DOHH2 (cell line): ENCODE data around the gene SLC47A2.

Experiments
- H3F3A ChIP-seq: fragments of 200-600 bp; sonication (generic), shearing (Covaris generic); 2 replicates; pipeline ENCODE4 v1.6.0; 2016; ENCODE audit warnings: antibody characterized with exemption, mild to moderate bottlenecking; ENCODE audit not compliant: control insufficient read depth, insufficient read depth
- H3K27ac ChIP-seq: fragments of 200-600 bp; sonication (generic); 2 replicates; pipeline ENCODE4 v1.5.1; 2014; ENCODE audit warnings: low read depth, mild to moderate bottlenecking, low read length, moderate library complexity
- H3K27me3 ChIP-seq: fragments of 200-600 bp; sonication (generic); 2 replicates; pipeline ENCODE4 v1.6.1; 2014; ENCODE audit warnings: mild to moderate bottlenecking, low read length, mixed read lengths; ENCODE audit not compliant: control insufficient read depth
- H3K36me3 ChIP-seq: fragments of 200-600 bp; sonication (generic); 2 replicates; pipeline ENCODE4 v1.6.1; 2014; ENCODE audit warnings: mild to moderate bottlenecking, low read length, moderate library complexity, mixed read lengths; ENCODE audit not compliant: control insufficient read depth
- H3K4me1 ChIP-seq: fragments of 200-600 bp; sonication (generic); 2 replicates; pipeline ENCODE4 v1.6.1; 2014; ENCODE audit warnings: mild to moderate bottlenecking, low read length, mixed read lengths; ENCODE audit not compliant: control insufficient read depth
- H3K4me2 ChIP-seq: fragments of 200-600 bp; sonication (generic); 2 replicates; pipeline ENCODE4 v1.6.0; 2014; ENCODE audit warnings: mild to moderate bottlenecking, low read length, moderate library complexity
- H3K4me3 ChIP-seq: fragments of 200-600 bp; sonication (generic); 2 replicates; pipeline ENCODE4 v1.5.1; 2014; ENCODE audit warnings: mild to moderate bottlenecking, low read length, mixed read lengths
- H3K79me2 ChIP-seq: fragments of 200-600 bp; sonication (generic); 2 replicates; pipeline ENCODE4 v1.6.1; 2014; ENCODE audit warnings: mild to moderate bottlenecking, low read length, mixed read lengths; ENCODE audit not compliant: control insufficient read depth
- H3K9me2 ChIP-seq: fragments of 200-600 bp; sonication (generic); replicated peaks from 2 replicates; pipeline ENCODE4 v1.6.1; 2014; ENCODE audit warnings: mild to moderate bottlenecking, low read length, mixed read lengths; ENCODE audit not compliant: control insufficient read depth
- H3K9me3 ChIP-seq: fragments of 200-600 bp; sonication (generic); 2 replicates; pipeline ENCODE4 v1.6.1; 2014; ENCODE audit warnings: antibody characterized with exemption, low read length, mixed read lengths; ENCODE audit not compliant: control insufficient read depth, insufficient read depth
- H4K20me1 ChIP-seq: fragments of 200-600 bp; sonication (generic); 2 replicates; pipeline ENCODE4 v1.6.0; 2014; ENCODE audit warnings: low read depth, mild to moderate bottlenecking, antibody characterized with exemption, low read length, moderate library complexity; ENCODE audit not compliant: control insufficient read depth, insufficient read depth
- CTCF ChIP-seq: fragments of 200-600 bp; sonication (generic); IDR thresholded peaks from one replicate; pipeline ENCODE4 v1.5.1; 2014; ENCODE audit warnings: antibody characterized with exemption, mild to moderate bottlenecking, low read depth, low read length; ENCODE audit not compliant: poor library complexity, severe bottlenecking
- EZH2phosphoT487 ChIP-seq: fragments of 200-600 bp; sonication (generic); IDR thresholded peaks from 2 replicates; pipeline ENCODE4 v1.6.1; 2017; ENCODE audit warnings: borderline replicate concordance, mild to moderate bottlenecking, antibody characterized with exemption, low read length, moderate library complexity, mixed read lengths

Gene SLC47A2

GRCh38 chr17:19713901-19714361 is 2.5 kb downstream of the SLC47A2 start:
- Histone ChIP-seq H4K20me1 (no peaks in the 10 kb centered on the region), H3K4me1 (no peaks in the 10 kb centered on the region), H3K27ac (no peak overlapping the region), H3K27me3 (no peaks in the 10 kb centered on the region), H3K9me2 (no peaks in the 10 kb centered on the region), H3K4me2 (no peak overlapping the region), H3K79me2 (no peaks in the 10 kb centered on the region), H3F3A (no peaks in the 10 kb centered on the region), H3K4me3 (no peak overlapping the region), H3K9me3 (no peaks in the 10 kb centered on the region), H3K36me3 (no peaks in the 10 kb centered on the region)
- TF ChIP-seq CTCF (no peak), EZH2phosphoT487 (no peak)

- no peaks in the 10 kb centered on the region for H3K9me3 ChIP-seq
- no peak overlapping the region for H3K27ac ChIP-seq
- TF ChIP-seq CTCF (no peak), EZH2phosphoT487 (no peak)
- no peaks in the 10 kb centered on the region for H3K79me2 ChIP-seq
- H3K36me3 ChIP-seq: no peaks in the 10 kb centered on the region
- H3K4me1 ChIP-seq: no peaks in the 10 kb centered on the region
- no peak overlapping the region for H3K4me2 ChIP-seq
- no peaks in the 10 kb centered on the region for H3K27me3 ChIP-seq
- no peaks in the 10 kb centered on the region for H3F3A ChIP-seq
- H3K9me2 ChIP-seq: no peaks in the 10 kb centered on the region
- H3K4me3 ChIP-seq: no peak overlapping the region
- H4K20me1 ChIP-seq: no peaks in the 10 kb centered on the region
Measured at GRCh38 chr17:19713462-19713861, 2.9 kb downstream of the SLC47A2 start.

GRCh38 chr17:19712436-19713004 is 3.9 kb downstream of the SLC47A2 start:
- no peaks in the 10 kb centered on the region for H4K20me1 ChIP-seq
- no peaks in the 10 kb centered on the region for H3K4me1 ChIP-seq
- no peaks in the 10 kb centered on the region for H3K9me2 ChIP-seq
- H3K36me3 ChIP-seq: no peaks in the 10 kb centered on the region
- H3K4me2 ChIP-seq: no peak overlapping the region
- no peak overlapping the region for H3K4me3 ChIP-seq
- no peaks in the 10 kb centered on the region for H3F3A ChIP-seq
- no peaks in the 10 kb centered on the region for H3K27me3 ChIP-seq
- TF ChIP-seq EZH2phosphoT487 (no peak), CTCF (no peak)
- no peaks in the 10 kb centered on the region for H3K9me3 ChIP-seq
- H3K27ac ChIP-seq: no peak overlapping the region
- H3K79me2 ChIP-seq: no peaks in the 10 kb centered on the region
